Neural cell (in vitro differentiated cells): ENCODE data around the gene NRBF2. TPM values are rescaled to one million over a fixed set of nuclear protein-coding genes. Genes with fewer than 3 reads are reported as not detected.

Source experiments
- H2AFZ ChIP-seq: fragments of 200-600, 300-800 bp; sonication (generic), shearing (Covaris generic); 2 replicates; pipeline ENCODE4 v1.6.0; 2014; ENCODE audit warnings: low read depth, mild to moderate bottlenecking, antibody characterized with exemption, low read length, moderate library complexity
- H3F3A ChIP-seq: fragments of 200-600 bp; shearing (Covaris generic); 2 replicates; pipeline ENCODE4 v1.6.1; 2016; ENCODE audit warnings: mild to moderate bottlenecking, moderate library complexity, mixed read lengths, antibody characterized with exemption, low read length; ENCODE audit not compliant: insufficient read depth, poor library complexity, severe bottlenecking
- H3K27ac ChIP-seq: fragments of 200-600, 300-800 bp; sonication (generic), shearing (Covaris generic); 2 replicates; pipeline ENCODE4 v1.5.1; 2014; ENCODE audit warnings: mild to moderate bottlenecking, low read length, moderate library complexity
- H3K27me3 ChIP-seq: fragments of 300-800, 200-600 bp; sonication (generic), shearing (Covaris generic); 2 replicates; pipeline ENCODE4 v1.6.0; 2014; ENCODE audit warnings: mild to moderate bottlenecking, low read depth, low read length, moderate library complexity; ENCODE audit not compliant: insufficient read depth
- H3K36me3 ChIP-seq: fragments of 300-800, 200-600 bp; sonication (generic), shearing (Covaris generic); 2 replicates; pipeline ENCODE4 v1.5.1; 2014; ENCODE audit warnings: mild to moderate bottlenecking, antibody characterized with exemption, low read length, moderate library complexity; ENCODE audit not compliant: insufficient read depth
- H3K4me2 ChIP-seq: fragments of 300-800, 200-600 bp; sonication (generic), shearing (Covaris generic); 2 replicates; pipeline ENCODE4 v1.6.0; 2014; ENCODE audit warnings: mild to moderate bottlenecking, low read length
- H3K4me3 ChIP-seq: fragments of 300-800, 200-600 bp; sonication (generic), shearing (Covaris generic); 2 replicates; pipeline ENCODE4 v1.5.1; 2014; ENCODE audit warnings: mild to moderate bottlenecking, low read length, moderate library complexity
- H3K79me2 ChIP-seq: fragments of 200-600 bp; shearing (Covaris generic); replicated peaks from 2 replicates; pipeline ENCODE4 v1.6.0; 2014; ENCODE audit warnings: mild to moderate bottlenecking, low read length, moderate library complexity; ENCODE audit not compliant: insufficient read depth
- H3K9ac ChIP-seq: fragments of 300-800, 200-600 bp; sonication (generic), shearing (Covaris generic); 2 replicates; pipeline ENCODE4 v1.6.1; 2016; ENCODE audit warnings: mild to moderate bottlenecking, low read length, mixed read lengths
- H3K9me2 ChIP-seq: fragments of 200-600 bp; shearing (Covaris generic); 2 replicates; pipeline ENCODE4 v1.6.1; 2016; ENCODE audit warnings: mild to moderate bottlenecking, low read length, mixed read lengths; ENCODE audit not compliant: insufficient read depth
- H3K9me3 ChIP-seq: fragments of 200-600, 300-800 bp; sonication (generic), shearing (Covaris generic); 2 replicates; pipeline ENCODE4 v1.6.1; 2016; ENCODE audit warnings: mild to moderate bottlenecking, mixed run types, low read length, moderate library complexity, mixed read lengths
- H4K20me1 ChIP-seq: fragments of 200-600 bp; shearing (Covaris generic); 2 replicates; pipeline ENCODE4 v1.6.1; 2016; ENCODE audit warnings: mild to moderate bottlenecking, mixed run types; ENCODE audit not compliant: insufficient read depth
- CTCF ChIP-seq: fragments of 450-650 bp; IDR thresholded peaks from 2 replicates; pipeline ENCODE4 v1.5.1; 2014; ENCODE audit warnings: antibody characterized with exemption, mild to moderate bottlenecking, moderate library complexity; ENCODE audit not compliant: poor library complexity, severe bottlenecking
- EP300 ChIP-seq: fragments of 450-650 bp; conservative IDR thresholded peaks from 2 replicates; pipeline ENCODE4 v1.6.1; 2014; ENCODE audit warnings: antibody characterized with exemption, mild to moderate bottlenecking, moderate library complexity; ENCODE audit not compliant: poor library complexity, severe bottlenecking
- EZH2 ChIP-seq: fragments of 200-600, 300-800 bp; shearing (Covaris generic), sonication (generic); IDR thresholded peaks from 2 replicates; pipeline ENCODE4 v1.6.1; 2014; ENCODE audit warnings: antibody characterized with exemption, low read length, borderline replicate concordance, mild to moderate bottlenecking; ENCODE audit not compliant: insufficient read depth, poor library complexity, severe bottlenecking
- MXI1 ChIP-seq: fragments of 450-650 bp; conservative IDR thresholded peaks from 2 replicates; pipeline ENCODE4 v1.6.1; 2014; ENCODE audit warnings: antibody characterized with exemption, mild to moderate bottlenecking; ENCODE audit not compliant: poor library complexity, severe bottlenecking
- POLR2AphosphoS5 ChIP-seq: IDR thresholded peaks from 2 replicates; pipeline ENCODE4 v1.6.1; 2012
- RAD21 ChIP-seq: fragments of 450-650 bp; conservative IDR thresholded peaks from 2 replicates; pipeline ENCODE4 v1.6.1; 2014; ENCODE audit warnings: antibody characterized with exemption, mild to moderate bottlenecking, moderate library complexity
- REST ChIP-seq: IDR thresholded peaks from 2 replicates; pipeline ENCODE4 v1.6.1; 2012; ENCODE audit warnings: borderline replicate concordance
- SMC3 ChIP-seq: fragments of 450-650 bp; conservative IDR thresholded peaks from 2 replicates; pipeline ENCODE4 v1.6.1; 2014; ENCODE audit warnings: antibody characterized with exemption, mild to moderate bottlenecking, moderate library complexity; ENCODE audit not compliant: poor library complexity
- TAF1 ChIP-seq: IDR thresholded peaks from 2 replicates; pipeline ENCODE4 v1.6.1; 2012; ENCODE audit warnings: low read depth
- polyA plus RNA-seq: library from polyadenylated mRNA; depleted of rRNA; stranded (reverse); fragments of >200 nt; gene quantifications from 2 replicates; pipeline ENCODE4 v1.2.3, GENCODE V29; 2014

NRBF2 gene
- polyA plus RNA-seq, 1 donor from 2014 or later = 32.7 TPM

- TF ChIP-seq CTCF (no peak), MXI1 (no peak)
These were observed 10.9 kb downstream of the NRBF2 start (continued) for GRCh38 chr10:63143987-63144386.

GRCh38 chr10:63145782-63146181 lies 12.7 kb downstream of the NRBF2 start:
- peaks cover 4% of the 10 kb centered on the region for H3K79me2 ChIP-seq
- no peaks in the 10 kb centered on the region for H3F3A ChIP-seq
- H3K27ac ChIP-seq = no peak overlapping the region
- no peak overlapping the region for H3K4me3 ChIP-seq
- H2AFZ ChIP-seq = no peak overlapping the region
- no peaks in the 10 kb centered on the region for H4K20me1 ChIP-seq
- H3K9me3 ChIP-seq = no peaks in the 10 kb centered on the region
- no peaks in the 10 kb centered on the region for H3K27me3 ChIP-seq
- H3K9me2 ChIP-seq = no peaks in the 10 kb centered on the region
- no peak overlapping the region for H3K9ac ChIP-seq
- TF ChIP-seq RAD21 = no peak
- TF ChIP-seq MXI1 = no peak
- no peaks in the 10 kb centered on the region for H3K36me3 ChIP-seq
- no peak overlapping the region for H3K4me2 ChIP-seq

GRCh38 chr10:63146503-63146902 lies 13.4 kb downstream of the NRBF2 start:
- no peaks in the 10 kb centered on the region for H4K20me1 ChIP-seq
- H3K4me3 ChIP-seq = no peak overlapping the region

More at GRCh38 chr10:63146503-63146902, 13.4 kb downstream of the NRBF2 start:
- no peaks in the 10 kb centered on the region for H3K9me2 ChIP-seq
- no peaks in the 10 kb centered on the region for H3K36me3 ChIP-seq
- no peak overlapping the region for H2AFZ ChIP-seq
- no peak for TF ChIP-seq MXI1
- TF ChIP-seq TAF1 = no peak
- no peak for TF ChIP-seq EP300
- no peak for TF ChIP-seq SMC3
- no peak for TF ChIP-seq CTCF
- TF ChIP-seq POLR2AphosphoS5 = no peak
- TF ChIP-seq RAD21 = no peak
- TF ChIP-seq REST = no peak
- TF ChIP-seq EZH2 = no peak
- H3K9ac ChIP-seq = no peak overlapping the region
- no peak overlapping the region for H3K27ac ChIP-seq
- no peaks in the 10 kb centered on the region for H3F3A ChIP-seq
- no peak overlapping the region for H3K4me2 ChIP-seq
- H3K79me2 ChIP-seq = peaks cover 4% of the 10 kb centered on the region
- no peaks in the 10 kb centered on the region for H3K9me3 ChIP-seq
- H3K27me3 ChIP-seq = no peaks in the 10 kb centered on the region
